ENCODE data around the gene ASB8.
"Not testable (repeated sequence)": the region's sequence is repeated elsewhere in the genome, so short reads cannot be mapped to it uniquely, and the experiment has no call there.

The ASB8 gene

GRCh38 chr12:48129376-48129775 is 27.9 kb downstream of the ASB8 start:
- peaks cover 43% of the 10 kb centered on the region for H3K36me3 ChIP-seq (replicated peaks)
- TF ChIP-seq, protein P1, sequence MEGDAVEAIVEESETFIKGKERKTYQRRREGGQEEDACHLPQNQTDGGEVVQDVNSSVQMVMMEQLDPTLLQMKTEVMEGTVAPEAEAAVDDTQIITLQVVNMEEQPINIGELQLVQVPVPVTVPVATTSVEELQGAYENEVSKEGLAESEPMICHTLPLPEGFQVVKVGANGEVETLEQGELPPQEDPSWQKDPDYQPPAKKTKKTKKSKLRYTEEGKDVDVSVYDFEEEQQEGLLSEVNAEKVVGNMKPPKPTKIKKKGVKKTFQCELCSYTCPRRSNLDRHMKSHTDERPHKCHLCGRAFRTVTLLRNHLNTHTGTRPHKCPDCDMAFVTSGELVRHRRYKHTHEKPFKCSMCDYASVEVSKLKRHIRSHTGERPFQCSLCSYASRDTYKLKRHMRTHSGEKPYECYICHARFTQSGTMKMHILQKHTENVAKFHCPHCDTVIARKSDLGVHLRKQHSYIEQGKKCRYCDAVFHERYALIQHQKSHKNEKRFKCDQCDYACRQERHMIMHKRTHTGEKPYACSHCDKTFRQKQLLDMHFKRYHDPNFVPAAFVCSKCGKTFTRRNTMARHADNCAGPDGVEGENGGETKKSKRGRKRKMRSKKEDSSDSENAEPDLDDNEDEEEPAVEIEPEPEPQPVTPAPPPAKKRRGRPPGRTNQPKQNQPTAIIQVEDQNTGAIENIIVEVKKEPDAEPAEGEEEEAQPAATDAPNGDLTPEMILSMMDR (IDR thresholded peaks at IDR 0.05; ENCODE audit: low read depth, low read length, missing control alignments), result no peak
- no peak overlapping the region for H3K4me3 ChIP-seq (ENCODE audit: low read depth, low read length)
- in situ Hi-C loops (cut with HindIII; ENCODE audit: low pct_ligation_motif_present, low sequenced_read_pairs), result no loop called here
- no peaks in the 10 kb centered on the region for H3K27me3 ChIP-seq (replicated peaks)
- H3K27ac ChIP-seq, result no peak overlapping the region
- DNase-seq, result no peak

- no peak overlapping the region for H3K27ac ChIP-seq
- in situ Hi-C loops (cut with HindIII; ENCODE audit: low pct_ligation_motif_present, low sequenced_read_pairs), result no loop called here
- peaks cover 41% of the 10 kb centered on the region for H3K36me3 ChIP-seq (replicated peaks)
- DNase-seq, result no peak
- no peak overlapping the region for H3K4me3 ChIP-seq (ENCODE audit: low read depth, low read length)
- no peaks in the 10 kb centered on the region for H3K27me3 ChIP-seq (replicated peaks)
- TF ChIP-seq, protein P1 (IDR thresholded peaks at IDR 0.05; ENCODE audit: low read depth, low read length, missing control alignments), result no peak
Measured at GRCh38 chr12:48128800-48129199, 28.5 kb downstream of the ASB8 start.

GRCh38 chr12:48126953-48127630 is 30.2 kb downstream of the ASB8 start:
- Histone ChIP-seq H3K36me3 (replicated peaks) (peaks cover 33% of the 10 kb centered on the region), H3K4me3 (ENCODE audit: low read depth, low read length) (no peak overlapping the region), H3K27me3 (replicated peaks) (no peaks in the 10 kb centered on the region), H3K27ac (no peak overlapping the region)
- in situ Hi-C loops (cut with HindIII; ENCODE audit: low pct_ligation_motif_present, low sequenced_read_pairs), result no loop called here
- DNase-seq, result no peak
- TF ChIP-seq, protein P1 (IDR thresholded peaks at IDR 0.05; ENCODE audit: low read depth, low read length, missing control alignments), result no peak

- in situ Hi-C loops (cut with HindIII; ENCODE audit: low pct_ligation_motif_present, low sequenced_read_pairs), result no loop called here
- H3K36me3 ChIP-seq (replicated peaks), result peaks cover 27% of the 10 kb centered on the region
- H3K27ac ChIP-seq, result no peak overlapping the region
- TF ChIP-seq, protein P1 (IDR thresholded peaks at IDR 0.05; ENCODE audit: low read depth, low read length, missing control alignments), result no peak
- H3K27me3 ChIP-seq (replicated peaks), result no peaks in the 10 kb centered on the region
- no peak overlapping the region for H3K4me3 ChIP-seq (ENCODE audit: low read depth, low read length)
- DNase-seq, result no peak
Measured at GRCh38 chr12:48125985-48126384, 31.3 kb downstream of the ASB8 start.

- H3K27ac ChIP-seq; in situ Hi-C loops (cut with HindIII; ENCODE audit: low pct_ligation_motif_present, low sequenced_read_pairs); DNase-seq; H3K4me3 ChIP-seq (ENCODE audit: low read depth, low read length); H3K27me3 ChIP-seq (replicated peaks): not testable (repeated sequence)
- H3K36me3 ChIP-seq (replicated peaks), result peaks cover 25% of the 10 kb centered on the region
Measured at GRCh38 chr12:48125542-48125941, 31.8 kb downstream of the ASB8 start.

DNA sequence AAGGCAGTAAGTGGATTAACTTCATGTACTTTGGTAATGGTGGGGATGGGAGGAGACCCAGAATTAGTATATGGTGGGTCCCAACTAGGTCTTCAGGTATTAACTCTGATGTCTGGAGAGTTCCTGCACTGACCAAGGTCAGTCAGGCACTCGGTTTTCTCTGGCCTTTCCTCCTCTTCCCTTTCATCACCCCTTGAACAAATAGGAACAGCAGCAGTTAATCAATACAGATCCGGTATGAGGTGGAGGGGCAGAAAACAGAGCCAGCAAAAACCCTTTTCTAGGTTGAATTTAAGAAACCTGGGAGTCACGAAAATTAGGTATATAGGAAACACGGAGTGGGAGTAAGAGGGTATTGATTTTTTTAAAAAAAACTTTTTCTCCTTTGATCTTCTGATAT is 34.1 kb downstream of the ASB8 start:
- Histone ChIP-seq H3K27ac (no peak overlapping the region), H3K4me3 (ENCODE audit: low read depth, low read length) (no peak overlapping the region), H3K27me3 (replicated peaks) (no peaks in the 10 kb centered on the region), H3K36me3 (replicated peaks) (peaks cover 18% of the 10 kb centered on the region)
- TF ChIP-seq, protein P1 (IDR thresholded peaks at IDR 0.05; ENCODE audit: low read depth, low read length, missing control alignments), result no peak
- no peak for DNase-seq
- in situ Hi-C loops (cut with HindIII; ENCODE audit: low pct_ligation_motif_present, low sequenced_read_pairs), result no loop called here

All from brain microvascular endothelial cell (primary cell).